K562 (cell line): Measurements from ENCODE around the gene ASMTL. TPM values are rescaled to one million over a fixed set of nuclear protein-coding genes. Genes with fewer than 3 reads are reported as not detected.

ENCODE experiments used
- BCL6 ChIP-seq: fragments of 250-450 bp; sonication (Bioruptor Pico); IDR thresholded peaks from 2 replicates; pipeline ENCODE4 v1.4.0; 2020
- CEBPZ ChIP-seq: fragments of 150-350 bp; IDR thresholded peaks from 2 replicates; pipeline ENCODE4 v1.6.1; 2014; ENCODE audit warnings: low read depth, mild to moderate bottlenecking, low read length, borderline replicate concordance
- GTF2A2 ChIP-seq: IDR thresholded peaks from 2 replicates; pipeline ENCODE4 v1.6.1; 2016; ENCODE audit warnings: mild to moderate bottlenecking, missing genetic modification characterization, missing compliant biosample characterization
- HDAC2 ChIP-seq: fragments of 450-650 bp; IDR thresholded peaks from 2 replicates; pipeline ENCODE4 v1.6.1; 2016; ENCODE audit warnings: mild to moderate bottlenecking
- HMG20B ChIP-seq: fragments of 250-450 bp; sonication (Bioruptor Pico); IDR thresholded peaks from 2 replicates; pipeline ENCODE4 v1.5.0; 2021; ENCODE audit warnings: mild to moderate bottlenecking
- KDM1A ChIP-seq, 2 experiments: fragments of 450-650 bp; IDR thresholded peaks; 2 replicates each; pipeline ENCODE4 v1.6.1; 2016; ENCODE audit warnings: mild to moderate bottlenecking in 2 of 2
- KHSRP ChIP-seq: fragments of 450-650 bp; IDR thresholded peaks from 2 replicates; pipeline ENCODE4 v1.6.1; 2017
- NCOA4 ChIP-seq: fragments of 450-650 bp; IDR thresholded peaks from 2 replicates; pipeline ENCODE4 v1.6.1; 2018; ENCODE audit warnings: mild to moderate bottlenecking; ENCODE audit not compliant: partially characterized antibody
- NCOR1 ChIP-seq: fragments of 450-650 bp; IDR thresholded peaks from 2 replicates; pipeline ENCODE4 v1.6.1; 2016; ENCODE audit warnings: mild to moderate bottlenecking, moderate library complexity
- POLR2AphosphoS5 ChIP-seq: IDR thresholded peaks from 2 replicates; pipeline ENCODE4 v1.6.1; 2011; ENCODE audit warnings: mild to moderate bottlenecking, low read depth, low read length, moderate library complexity; ENCODE audit not compliant: control insufficient read depth, insufficient read depth
- PRMT5 ChIP-seq: sonication (generic); formaldehyde crosslinking; IDR thresholded peaks from 2 replicates; pipeline ENCODE4 v1.5.0; 2020; ENCODE audit warnings: missing genetic modification reagents
- TCFL5 ChIP-seq: fragments of 250-450 bp; sonication (Bioruptor Pico); conservative IDR thresholded peaks from 2 replicates; pipeline ENCODE4 v1.6.1; 2021; ENCODE audit warnings: mild to moderate bottlenecking, moderate library complexity, matching md5 sums
- ZNF133 ChIP-seq: fragments of 250-450 bp; sonication (Bioruptor Pico); IDR thresholded peaks from 2 replicates; pipeline ENCODE4 v1.4.0; 2020; ENCODE audit warnings: mild to moderate bottlenecking
- ZNF134 ChIP-seq: fragments of 250-450 bp; sonication (Bioruptor Pico); conservative IDR thresholded peaks from 2 replicates; pipeline ENCODE4 v1.4.0; 2020
- ZNF445 ChIP-seq: fragments of 250-450 bp; sonication (Bioruptor Pico); IDR thresholded peaks from 2 replicates; pipeline ENCODE4 v1.4.0; 2020; ENCODE audit warnings: low read depth, mild to moderate bottlenecking, moderate library complexity
- ZNF512 ChIP-seq: IDR thresholded peaks from 2 replicates; pipeline ENCODE4 v1.6.1; 2016; ENCODE audit warnings: missing genetic modification characterization, missing compliant biosample characterization
- ZNF696 ChIP-seq: fragments of 250-450 bp; sonication (Bioruptor Pico); conservative IDR thresholded peaks from 2 replicates; pipeline ENCODE4 v1.4.0; 2020; ENCODE audit warnings: mild to moderate bottlenecking, moderate library complexity
- polyA plus RNA-seq, 8 experiments: library from polyadenylated mRNA; depleted of rRNA in 4 of 8; stranded (reverse) in 5 of 8; unstranded in 3 of 8; fragments of >200 nt; fragmentation: Nextera tagmentation in 2 of 8; fragmentation: Illumina TruSeq in 1 of 8; extraction: Ambion mirVana in 2 of 8; extraction: Trizol in 1 of 8; gene quantifications; 2 replicates each; pipeline versions ENCODE4 v1.2.1 to v1.2.3, GENCODE V29; 2011 to 2014; ENCODE audit warnings: inconsistent platforms in 1 of 8, missing spikeins in 1 of 8
- total RNA-seq, 7 experiments: library from RNA; depleted of rRNA in 6 of 7; stranded (reverse); fragments of >200 nt in 6 of 7; fragmentation: Illumina TruSeq in 2 of 7; extraction: Trizol in 2 of 7; gene quantifications; 2 replicates each; pipeline versions ENCODE4 v1.2.1 to v1.2.3, GENCODE V29; 2011 to 2021; ENCODE audit warnings: low replicate concordance in 1 of 7
- TF ChIP-seq, protein P1 (sequence below): sonication (generic); formaldehyde crosslinking; IDR thresholded peaks from 2 replicates; pipeline ENCODE4 v1.8.0; 2022; ENCODE audit warnings: mild to moderate bottlenecking, missing genetic modification reagents
- TF ChIP-seq, protein P2 (sequence below): fragments of 450-650 bp; IDR thresholded peaks from 2 replicates; pipeline ENCODE4 v1.6.1; 2017; ENCODE audit warnings: antibody characterized with exemption

ASMTL gene
- total and polyA plus RNA-seq, 9 of the 15 experiments (the other 6 are each of a cell fraction or from before 2014, with no cell fraction given), result 0.56 to 20.6 (median 7.6) TPM

- TF ChIP-seq CEBPZ, result no peak
- no peak for TF ChIP-seq ZNF696 (CRISPR knock-in tag)
- no peak for TF ChIP-seq HMG20B (CRISPR knock-in tag)
- TF ChIP-seq ZNF134, result no peak
- no peak for TF ChIP-seq TCFL5 (CRISPR knock-in tag)
- TF ChIP-seq HDAC2, result peak; percentile 78; the same call in 1 of the 2 replicates
- no peak for TF ChIP-seq GTF2A2 (tag)
- TF ChIP-seq, protein P1, sequence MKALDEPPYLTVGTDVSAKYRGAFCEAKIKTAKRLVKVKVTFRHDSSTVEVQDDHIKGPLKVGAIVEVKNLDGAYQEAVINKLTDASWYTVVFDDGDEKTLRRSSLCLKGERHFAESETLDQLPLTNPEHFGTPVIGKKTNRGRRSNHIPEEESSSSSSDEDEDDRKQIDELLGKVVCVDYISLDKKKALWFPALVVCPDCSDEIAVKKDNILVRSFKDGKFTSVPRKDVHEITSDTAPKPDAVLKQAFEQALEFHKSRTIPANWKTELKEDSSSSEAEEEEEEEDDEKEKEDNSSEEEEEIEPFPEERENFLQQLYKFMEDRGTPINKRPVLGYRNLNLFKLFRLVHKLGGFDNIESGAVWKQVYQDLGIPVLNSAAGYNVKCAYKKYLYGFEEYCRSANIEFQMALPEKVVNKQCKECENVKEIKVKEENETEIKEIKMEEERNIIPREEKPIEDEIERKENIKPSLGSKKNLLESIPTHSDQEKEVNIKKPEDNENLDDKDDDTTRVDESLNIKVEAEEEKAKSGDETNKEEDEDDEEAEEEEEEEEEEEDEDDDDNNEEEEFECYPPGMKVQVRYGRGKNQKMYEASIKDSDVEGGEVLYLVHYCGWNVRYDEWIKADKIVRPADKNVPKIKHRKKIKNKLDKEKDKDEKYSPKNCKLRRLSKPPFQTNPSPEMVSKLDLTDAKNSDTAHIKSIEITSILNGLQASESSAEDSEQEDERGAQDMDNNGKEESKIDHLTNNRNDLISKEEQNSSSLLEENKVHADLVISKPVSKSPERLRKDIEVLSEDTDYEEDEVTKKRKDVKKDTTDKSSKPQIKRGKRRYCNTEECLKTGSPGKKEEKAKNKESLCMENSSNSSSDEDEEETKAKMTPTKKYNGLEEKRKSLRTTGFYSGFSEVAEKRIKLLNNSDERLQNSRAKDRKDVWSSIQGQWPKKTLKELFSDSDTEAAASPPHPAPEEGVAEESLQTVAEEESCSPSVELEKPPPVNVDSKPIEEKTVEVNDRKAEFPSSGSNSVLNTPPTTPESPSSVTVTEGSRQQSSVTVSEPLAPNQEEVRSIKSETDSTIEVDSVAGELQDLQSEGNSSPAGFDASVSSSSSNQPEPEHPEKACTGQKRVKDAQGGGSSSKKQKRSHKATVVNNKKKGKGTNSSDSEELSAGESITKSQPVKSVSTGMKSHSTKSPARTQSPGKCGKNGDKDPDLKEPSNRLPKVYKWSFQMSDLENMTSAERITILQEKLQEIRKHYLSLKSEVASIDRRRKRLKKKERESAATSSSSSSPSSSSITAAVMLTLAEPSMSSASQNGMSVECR, result no peak
- no peak for TF ChIP-seq NCOA4
- peak; percentile 20 to 62; a peak in 1 of 4 replicates for TF ChIP-seq KDM1A (IDR thresholded peaks at IDR 0.05)
- TF ChIP-seq PRMT5 (CRISPR knock-in tag), result no peak
- no peak for TF ChIP-seq ZNF133 (CRISPR knock-in tag)
- no peak for TF ChIP-seq ZNF512 (tag)
- no peak for TF ChIP-seq POLR2AphosphoS5
- TF ChIP-seq KHSRP, result no peak
- peak; percentile 87 for TF ChIP-seq NCOR1
- TF ChIP-seq BCL6 (CRISPR knock-in tag), result no peak
- TF ChIP-seq ZNF445 (CRISPR knock-in tag), result no peak
- TF ChIP-seq, protein P2, sequence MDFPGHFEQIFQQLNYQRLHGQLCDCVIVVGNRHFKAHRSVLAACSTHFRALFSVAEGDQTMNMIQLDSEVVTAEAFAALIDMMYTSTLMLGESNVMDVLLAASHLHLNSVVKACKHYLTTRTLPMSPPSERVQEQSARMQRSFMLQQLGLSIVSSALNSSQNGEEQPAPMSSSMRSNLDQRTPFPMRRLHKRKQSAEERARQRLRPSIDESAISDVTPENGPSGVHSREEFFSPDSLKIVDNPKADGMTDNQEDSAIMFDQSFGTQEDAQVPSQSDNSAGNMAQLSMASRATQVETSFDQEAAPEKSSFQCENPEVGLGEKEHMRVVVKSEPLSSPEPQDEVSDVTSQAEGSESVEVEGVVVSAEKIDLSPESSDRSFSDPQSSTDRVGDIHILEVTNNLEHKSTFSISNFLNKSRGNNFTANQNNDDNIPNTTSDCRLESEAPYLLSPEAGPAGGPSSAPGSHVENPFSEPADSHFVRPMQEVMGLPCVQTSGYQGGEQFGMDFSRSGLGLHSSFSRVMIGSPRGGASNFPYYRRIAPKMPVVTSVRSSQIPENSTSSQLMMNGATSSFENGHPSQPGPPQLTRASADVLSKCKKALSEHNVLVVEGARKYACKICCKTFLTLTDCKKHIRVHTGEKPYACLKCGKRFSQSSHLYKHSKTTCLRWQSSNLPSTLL, result no peak
These were observed 25.2 kb upstream of the ASMTL start (continued) for GRCh38 chrX:1477801-1478458.
